ENCODE results near the gene KMT2C. TPM values are rescaled to one million over a fixed set of nuclear protein-coding genes. Genes with fewer than 3 reads are reported as not detected.

Gene KMT2C
- total and polyA plus RNA-seq, 10 of the 15 experiments (the other 5 are each of a cell fraction or from before 2014, with no cell fraction given): 3.3 to 45.2 (median 19.2) TPM

- no peak overlapping the region for H2AFZ ChIP-seq (ENCODE audit: control insufficient read depth, low read depth, low read length)
- no peak overlapping the region for H3K4me2 ChIP-seq (ENCODE audit: control insufficient read depth, insufficient read depth)
- DNase-seq (ENCODE audit: low read depth, low spot score) (no peak), ATAC-seq (no peak), FAIRE-seq (no peak)
- intact Hi-C loops (cut with micrococcal nuclease; ENCODE audit: unreplicated experiment): no loop called here
- H3K27me3 ChIP-seq (replicated peaks in 1 of 2; ENCODE audit: control insufficient read depth in 2 of 2, insufficient read depth in 2 of 2, low read length in 1 of 2): no peaks in the 10 kb centered on the region
- H3K27ac ChIP-seq (ENCODE audit: control insufficient read depth, insufficient read depth): no peak overlapping the region
- POLR2A ChIA-PET: no interaction called here
- 98% methylated on average over 6 of the region's 6 CpGs for WGBS (ENCODE audit: insufficient coverage, insufficient replicate concordance, low lambda C conversion rate, missing lambda C conversion rate)
- no TSS peak for BruUV-seq (replicated peaks)
- no peak overlapping the region for H3K4me3 ChIP-seq
- in situ Hi-C loops (cut with MboI): no loop called here
- no peaks in the 10 kb centered on the region for H3K9me3 ChIP-seq (replicated peaks; ENCODE audit: control insufficient read depth, insufficient read depth, low read length)
- SMC1A ChIA-PET (ENCODE audit: uncharacterized antibody, unreplicated experiment): interaction anchor here (0.6 kb wide), 1 partner anchor 16 kb away, joined by 4 read pairs; no protein-coding TSS in a partner anchor
- H4K20me1 ChIP-seq (ENCODE audit: control insufficient read depth, insufficient read depth): no peaks in the 10 kb centered on the region
- CTCF ChIA-PET: no interaction called here
- RAD21 ChIA-PET (ENCODE audit: unreplicated experiment): no interaction called here
- no peak overlapping the region for H3K9ac ChIP-seq (ENCODE audit: control insufficient read depth, insufficient read depth, low read length)
- no peaks in the 10 kb centered on the region for H3K79me2 ChIP-seq (ENCODE audit: control insufficient read depth, insufficient read depth, low read length)
- H3K36me3 ChIP-seq (ENCODE audit: control insufficient read depth in 2 of 2, insufficient read depth in 2 of 2, low read length in 1 of 2): peaks cover 11 to 33% of the 10 kb centered on the region in 2 experiments
- H3K4me1 ChIP-seq (ENCODE audit: control insufficient read depth, insufficient read depth, low read length): no peaks in the 10 kb centered on the region
- TF ChIP-seq ZZZ3 (IDR thresholded peaks at IDR 0.05; ENCODE audit: control insufficient read depth, insufficient read length, low read depth) (no peak), ZNF622 (IDR thresholded peaks at IDR 0.05) (no peak), CEBPB (IDR thresholded peaks at IDR 0.05; ENCODE audit: borderline replicate concordance in 1 of 2, low read depth in 2 of 2, low read length in 2 of 2) (no peak), ZNF592 (IDR thresholded peaks at IDR 0.05) (no peak), PRDM15 (CRISPR knock-in tag; IDR thresholded peaks at IDR 0.05) (no peak), CBX3 (IDR thresholded peaks at IDR 0.05; ENCODE audit: borderline replicate concordance, low read depth) (no peak), IRF5 (IDR thresholded peaks at IDR 0.05; ENCODE audit: borderline replicate concordance) (no peak), NFYA (IDR thresholded peaks at IDR 0.05; ENCODE audit: borderline replicate concordance, low read depth, low read length) (no peak), ASH2L (IDR thresholded peaks at IDR 0.05; ENCODE audit: borderline replicate concordance, low read depth) (no peak)
- TF ChIP-seq, protein P1, sequence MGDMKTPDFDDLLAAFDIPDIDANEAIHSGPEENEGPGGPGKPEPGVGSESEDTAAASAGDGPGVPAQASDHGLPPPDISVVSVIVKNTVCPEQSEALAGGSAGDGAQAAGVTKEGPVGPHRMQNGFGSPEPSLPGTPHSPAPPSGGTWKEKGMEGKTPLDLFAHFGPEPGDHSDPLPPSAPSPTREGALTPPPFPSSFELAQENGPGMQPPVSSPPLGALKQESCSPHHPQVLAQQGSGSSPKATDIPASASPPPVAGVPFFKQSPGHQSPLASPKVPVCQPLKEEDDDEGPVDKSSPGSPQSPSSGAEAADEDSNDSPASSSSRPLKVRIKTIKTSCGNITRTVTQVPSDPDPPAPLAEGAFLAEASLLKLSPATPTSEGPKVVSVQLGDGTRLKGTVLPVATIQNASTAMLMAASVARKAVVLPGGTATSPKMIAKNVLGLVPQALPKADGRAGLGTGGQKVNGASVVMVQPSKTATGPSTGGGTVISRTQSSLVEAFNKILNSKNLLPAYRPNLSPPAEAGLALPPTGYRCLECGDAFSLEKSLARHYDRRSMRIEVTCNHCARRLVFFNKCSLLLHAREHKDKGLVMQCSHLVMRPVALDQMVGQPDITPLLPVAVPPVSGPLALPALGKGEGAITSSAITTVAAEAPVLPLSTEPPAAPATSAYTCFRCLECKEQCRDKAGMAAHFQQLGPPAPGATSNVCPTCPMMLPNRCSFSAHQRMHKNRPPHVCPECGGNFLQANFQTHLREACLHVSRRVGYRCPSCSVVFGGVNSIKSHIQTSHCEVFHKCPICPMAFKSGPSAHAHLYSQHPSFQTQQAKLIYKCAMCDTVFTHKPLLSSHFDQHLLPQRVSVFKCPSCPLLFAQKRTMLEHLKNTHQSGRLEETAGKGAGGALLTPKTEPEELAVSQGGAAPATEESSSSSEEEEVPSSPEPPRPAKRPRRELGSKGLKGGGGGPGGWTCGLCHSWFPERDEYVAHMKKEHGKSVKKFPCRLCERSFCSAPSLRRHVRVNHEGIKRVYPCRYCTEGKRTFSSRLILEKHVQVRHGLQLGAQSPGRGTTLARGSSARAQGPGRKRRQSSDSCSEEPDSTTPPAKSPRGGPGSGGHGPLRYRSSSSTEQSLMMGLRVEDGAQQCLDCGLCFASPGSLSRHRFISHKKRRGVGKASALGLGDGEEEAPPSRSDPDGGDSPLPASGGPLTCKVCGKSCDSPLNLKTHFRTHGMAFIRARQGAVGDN (IDR thresholded peaks at IDR 0.05): no peak
Observed at GRCh38 chr7:152120210-152120609, 315.6 kb downstream of the KMT2C start.

Measured in GM12878 (cell line).